ENCODE measurements around the gene PRKAR2A. TPM values are rescaled to one million over a fixed set of nuclear protein-coding genes. Genes with fewer than 3 reads are reported as not detected.

The PRKAR2A gene
- total RNA-seq (10 to 100 TPM; 37.3 to 40.5 TPM), polyA plus RNA-seq (10 to 100 TPM; 10.3 to 14.0 (median 11.0) TPM), total RNA-seq (65.3 to 77.2 (median 72.5) reads per million in 6 experiments)

GRCh38 chr3:48847504-48848423, at the start of gene PRKAR2A:
TSS of gene PRKAR2A (minus strand) at chr3:48847874. CDS start at chr3:48847596, 278 bp downstream.
- no peaks in the 10 kb centered on the region for H3K27me3 Mint-ChIP-seq
- ATAC-seq = peak; percentile 73 to 83
- H3K27ac Mint-ChIP-seq = peak within 1 kb of the TSS; percentile 93 to 99 (median 97)

GRCh38 chr3:48896936-48897335, 49.3 kb upstream of the PRKAR2A start:
- peaks cover 16 to 56% (median 46%) of the 10 kb centered on the region in 4 donors for H3K4me1 Mint-ChIP-seq
- H3K9me3 Mint-ChIP-seq = no peaks in the 10 kb centered on the region
- DNase-seq = no peak
- peaks cover 0 to 3% (median 0%) of the 10 kb centered on the region in 3 donors for H3K36me3 Mint-ChIP-seq
- H3K4me3 Mint-ChIP-seq = peak overlapping the region in 9 of 10 donors; percentile 13 to 96 (median 62)
- ATAC-seq = no peak
- peak overlapping the region in 9 of 10 donors; percentile 35 to 93 (median 88) for H3K27ac Mint-ChIP-seq
- no peaks in the 10 kb centered on the region for H3K27me3 Mint-ChIP-seq
- POLR2A ChIA-PET = interaction anchor here (0.6 to 3.7 kb wide), 7 partner anchors 11 to 274 kb away, joined by 4 to 50 read pairs (median 7); partner anchors contain the start of genes ARIH2, IP6K2 and PRKAR2A

More at GRCh38 chr3:48847504-48848423, at the start of gene PRKAR2A:
- Mint-ChIP-seq H3K36me3 (peaks cover 0 to 3% (median 0%) of the 10 kb centered on the region in 3 donors), H3K9me3 (no peaks in the 10 kb centered on the region), H3K4me3 (peak within 1 kb of the TSS; percentile 81 to 94 (median 91)), H3K4me1 (peaks cover 10 to 34% (median 25%) of the 10 kb centered on the region in 4 donors)
- peak; percentile 65 to 88 (median 78) for DNase-seq
- POLR2A ChIA-PET = interaction anchor here (0.7 to 3.7 kb wide), 13 partner anchors 9 to 492 kb away, joined by 3 to 15 read pairs (median 4); partner anchors contain the start of genes ARIH2, IP6K2, QRICH1 and SLC25A20

- POLR2A ChIA-PET = interaction anchor here (0.6 kb wide), 1 partner anchor 1481 kb away, joined by 4 read pairs; no protein-coding TSS in a partner anchor
- DNase-seq = no peak
- Mint-ChIP-seq H3K36me3 (peaks cover 0 to 21% (median 4%) of the 10 kb centered on the region in 3 donors), H3K4me1 (peaks cover 21 to 53% (median 37%) of the 10 kb centered on the region in 4 donors), H3K4me3 (no peak overlapping the region), H3K27ac (peak overlapping the region in 2 of 10 donors; percentile 15 to 33), H3K27me3 (no peaks in the 10 kb centered on the region), H3K9me3 (no peaks in the 10 kb centered on the region)
- no peak for ATAC-seq
Observed at GRCh38 chr3:48894516-48894915, 46.8 kb upstream of the PRKAR2A start.

- DNase-seq (no peak), ATAC-seq (no peak)
- H3K9me3 Mint-ChIP-seq = no peaks in the 10 kb centered on the region
- H3K36me3 Mint-ChIP-seq = peaks cover 0 to 41% (median 4%) of the 10 kb centered on the region in 3 donors
- H3K27ac Mint-ChIP-seq = no peak overlapping the region
- POLR2A ChIA-PET = no interaction called here
- peaks cover 10 to 35% (median 15%) of the 10 kb centered on the region in 4 donors for H3K4me1 Mint-ChIP-seq
- H3K4me3 Mint-ChIP-seq = no peak overlapping the region
- no peaks in the 10 kb centered on the region for H3K27me3 Mint-ChIP-seq
Observed at GRCh38 chr3:48891606-48892005, 43.9 kb upstream of the PRKAR2A start.

- peak overlapping the region in 2 of 10 donors; percentile 58 to 61 for H3K27ac Mint-ChIP-seq
- H3K4me1 Mint-ChIP-seq = peaks cover 4 to 26% (median 13%) of the 10 kb centered on the region in 4 donors
- H3K36me3 Mint-ChIP-seq = peaks cover 0 to 67% (median 13%) of the 10 kb centered on the region in 3 donors
- ATAC-seq (no peak), DNase-seq (no peak)
- H3K9me3 Mint-ChIP-seq = no peaks in the 10 kb centered on the region
- no peaks in the 10 kb centered on the region for H3K27me3 Mint-ChIP-seq
- POLR2A ChIA-PET = interaction anchor here (0.9 to 1.8 kb wide), 2 partner anchors 12 to 13 kb away, joined by 3 to 6 read pairs; partner anchors contain the start of gene SLC25A20
- no peak overlapping the region for H3K4me3 Mint-ChIP-seq
Observed at GRCh38 chr3:48885753-48886152, 38.1 kb upstream of the PRKAR2A start.

- no peak for ATAC-seq
- Mint-ChIP-seq H3K27ac (peak overlapping the region in 1 of 10 donors; percentile 34), H3K4me1 (peaks cover 0 to 16% (median 8%) of the 10 kb centered on the region in 4 donors), H3K4me3 (no peak overlapping the region), H3K36me3 (peaks cover 0 to 74% (median 17%) of the 10 kb centered on the region in 3 donors), H3K27me3 (no peaks in the 10 kb centered on the region), H3K9me3 (no peaks in the 10 kb centered on the region)
- no peak for DNase-seq
- POLR2A ChIA-PET = no interaction called here
Observed at GRCh38 chr3:48881652-48882114, 34.0 kb upstream of the PRKAR2A start.

- Mint-ChIP-seq H3K4me3 (no peak overlapping the region), H3K27ac (peak overlapping the region in 1 of 10 donors; percentile 63), H3K27me3 (no peaks in the 10 kb centered on the region), H3K36me3 (peaks cover 0 to 78% (median 17%) of the 10 kb centered on the region in 3 donors), H3K9me3 (no peaks in the 10 kb centered on the region), H3K4me1 (peaks cover 0 to 15% (median 8%) of the 10 kb centered on the region in 4 donors)
- POLR2A ChIA-PET = no interaction called here
- DNase-seq (no peak), ATAC-seq (no peak)
Observed at GRCh38 chr3:48881006-48881405, 33.3 kb upstream of the PRKAR2A start.

GRCh38 chr3:48879994-48880377, 32.3 kb upstream of the PRKAR2A start:
- Mint-ChIP-seq H3K9me3 (no peaks in the 10 kb centered on the region), H3K27me3 (no peaks in the 10 kb centered on the region), H3K27ac (peak overlapping the region in 2 of 10 donors; percentile 32 to 43), H3K36me3 (peaks cover 0 to 72% (median 15%) of the 10 kb centered on the region in 3 donors), H3K4me3 (no peak overlapping the region), H3K4me1 (peaks cover 0 to 8% (median 6%) of the 10 kb centered on the region in 4 donors)
- POLR2A ChIA-PET = no interaction called here
- DNase-seq (no peak), ATAC-seq (no peak)

- POLR2A ChIA-PET = no interaction called here
- Mint-ChIP-seq H3K36me3 (peaks cover 0 to 71% (median 11%) of the 10 kb centered on the region in 3 donors), H3K4me1 (peaks cover 0 to 8% (median 4%) of the 10 kb centered on the region in 4 donors), H3K27ac (peak overlapping the region in 4 of 10 donors; percentile 46 to 72 (median 58)), H3K4me3 (no peak overlapping the region), H3K9me3 (no peaks in the 10 kb centered on the region), H3K27me3 (no peaks in the 10 kb centered on the region)
- DNase-seq (no peak), ATAC-seq (no peak)
Observed at GRCh38 chr3:48879307-48879993, 31.8 kb upstream of the PRKAR2A start.

GRCh38 chr3:48877671-48878070, 30.0 kb upstream of the PRKAR2A start:
- peak overlapping the region in 3 of 10 donors; percentile 31 to 65 (median 57) for H3K27ac Mint-ChIP-seq
- peaks cover 0 to 66% (median 8%) of the 10 kb centered on the region in 3 donors for H3K36me3 Mint-ChIP-seq
- H3K27me3 Mint-ChIP-seq = no peaks in the 10 kb centered on the region
- H3K9me3 Mint-ChIP-seq = no peaks in the 10 kb centered on the region
- no peak for DNase-seq
- ATAC-seq = no peak
- POLR2A ChIA-PET = no interaction called here
- H3K4me1 Mint-ChIP-seq = peaks cover 0 to 8% (median 3%) of the 10 kb centered on the region in 4 donors
- no peak overlapping the region for H3K4me3 Mint-ChIP-seq

GRCh38 chr3:48863122-48863521, 15.4 kb upstream of the PRKAR2A start:
- Mint-ChIP-seq H3K4me3 (no peak overlapping the region), H3K27me3 (no peaks in the 10 kb centered on the region), H3K9me3 (no peaks in the 10 kb centered on the region), H3K4me1 (peaks cover 0 to 3% (median under 1%) of the 10 kb centered on the region in 4 donors), H3K27ac (peak overlapping the region in 2 of 10 donors; percentile 15 to 71), H3K36me3 (peaks cover 0 to 66% (median 3%) of the 10 kb centered on the region in 3 donors)
- POLR2A ChIA-PET = interaction anchor here (0.8 to 1.2 kb wide), 2 partner anchors 8 to 16 kb away, joined by 3 read pairs; partner anchors contain the start of gene PRKAR2A
- no peak for ATAC-seq
- DNase-seq = no peak

GRCh38 chr3:48859206-48859605, 11.5 kb upstream of the PRKAR2A start:
- Mint-ChIP-seq H3K27me3 (no peaks in the 10 kb centered on the region), H3K27ac (peak overlapping the region in 2 of 10 donors; percentile 11 to 22), H3K36me3 (peaks cover 0 to 60% (median 7%) of the 10 kb centered on the region in 3 donors), H3K4me1 (no peaks in the 10 kb centered on the region), H3K9me3 (no peaks in the 10 kb centered on the region), H3K4me3 (no peak overlapping the region)
- POLR2A ChIA-PET = no interaction called here
- no peak for DNase-seq
- ATAC-seq = no peak
